Subcutaneous preadipocyte (primary cell): ENCODE results near the gene DHX58. TPM values are rescaled to one million over a fixed set of nuclear protein-coding genes. Genes with fewer than 3 reads are reported as not detected.

Experiments
- total RNA-seq: library from RNA; depleted of rRNA; stranded (reverse); fragments of >200 nt; gene quantifications from 2 replicates; pipeline ENCODE4 v1.2.3, GENCODE V29; 2012

Gene DHX58
- 4.5 and 7.0 TPM in 2 replicates for total RNA-seq

GRCh38 chr17:42112552-42113176, at the start of gene DHX58:
Gene DHX58 (minus strand): TSS chr17:42112714. CDS start chr17:42111892, 822 bp downstream.

GRCh38 chr17:42122371-42123303, 10.1 kb upstream of the DHX58 start, which contains the start of gene HSPB9:
Gene HSPB9 (plus strand): TSS chr17:42122804. CDS start chr17:42122851, 47 bp downstream.

DNA sequence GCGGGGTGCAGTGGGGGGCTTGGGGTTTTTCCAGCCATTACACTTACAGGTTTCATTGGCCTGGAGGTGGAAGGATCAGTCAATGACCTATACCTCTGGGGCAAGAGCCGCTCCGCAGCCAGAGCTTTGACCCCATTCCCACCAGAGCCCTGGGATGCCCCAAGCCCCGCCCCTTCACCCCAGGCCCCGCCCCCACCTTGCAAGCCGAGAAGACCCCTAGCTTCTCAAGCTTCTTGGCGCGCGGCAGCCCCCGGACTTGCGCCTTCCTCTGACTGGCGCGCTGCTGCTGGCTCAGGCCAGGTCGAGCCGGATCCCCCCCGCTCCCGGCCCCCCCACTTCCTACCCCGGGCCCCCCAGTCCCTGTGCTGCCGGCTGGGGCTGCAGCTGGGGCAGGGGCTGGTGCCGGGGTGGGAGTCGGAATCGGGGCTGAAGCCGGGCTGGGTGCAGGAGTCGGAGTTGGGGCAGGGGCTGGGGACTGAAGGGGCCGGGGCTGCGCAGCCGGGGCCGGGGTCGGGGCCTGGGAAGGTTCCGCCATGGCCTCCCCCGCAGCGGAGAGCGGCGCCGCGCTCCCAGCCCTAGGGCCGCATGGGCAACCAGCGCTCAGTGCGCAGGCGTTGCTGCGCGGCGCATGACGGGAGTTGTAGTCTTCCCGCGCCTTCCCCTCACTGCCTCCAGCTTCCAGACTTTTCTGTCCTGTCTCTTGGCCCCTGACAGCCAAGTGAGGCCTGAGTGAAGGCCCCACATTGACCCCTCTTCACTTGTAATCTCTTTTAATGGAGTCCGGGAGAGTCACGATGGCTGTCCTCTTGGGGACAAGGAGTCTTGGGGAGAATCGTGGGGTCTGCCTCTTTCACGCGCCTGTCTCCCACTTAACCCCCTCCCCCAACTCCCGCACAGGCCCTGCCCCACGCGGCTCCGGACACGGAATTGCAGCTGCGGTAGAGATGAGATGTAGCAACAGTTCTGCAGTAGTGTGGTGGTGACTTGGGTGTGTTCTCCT, 8.6 kb upstream of the DHX58 start, which contains the start of gene KAT2A:
Gene KAT2A (minus strand): TSS at position 598 of the 1,000 bp plus-strand sequence. CDS start 63 bp downstream, at position 535.

GRCh38 chr17:42097691-42098631, 14.6 kb downstream of the DHX58 start, which contains the start of gene ZNF385C:
Gene ZNF385C (minus strand): TSS chr17:42098473. CDS start chr17:42063056, 35,417 bp downstream.

Other genes starting within 250 kb of the DHX58 start
- 19.1 and 30.3 TPM in 2 replicates for gene KLHL11, start 247.3 kb downstream of the DHX58 start, total RNA-seq
- 233 and 404 TPM in 2 replicates for gene ACLY, start 193.8 kb downstream of the DHX58 start, total RNA-seq
- 0.37 and 0.59 TPM in 2 replicates for gene ODAD4, start 182.1 kb downstream of the DHX58 start, total RNA-seq
- gene CNP, start 145.9 kb downstream of the DHX58 start, total RNA-seq = 48.5 and 54.0 TPM in 2 replicates
- 64.3 and 78.8 TPM in 2 replicates for gene DNAJC7, start 95.3 kb downstream of the DHX58 start, total RNA-seq
- gene NKIRAS2, start 92.6 kb downstream of the DHX58 start, total RNA-seq = 19.5 and 26.0 TPM in 2 replicates
- gene C17orf113, start 62.1 kb downstream of the DHX58 start, total RNA-seq = under 0.01 and 0.37 TPM in 2 replicates
- gene ZNF385C, start 14.2 kb downstream of the DHX58 start, total RNA-seq = not detected in 2 replicates
- gene KAT2A, start 8.7 kb upstream of the DHX58 start, total RNA-seq = 13.6 and 15.6 TPM in 2 replicates
- not detected in 2 replicates for gene HSPB9, start 10.1 kb upstream of the DHX58 start, total RNA-seq
- 86.7 and 87.2 TPM in 2 replicates for gene RAB5C, start 42.3 kb upstream of the DHX58 start, total RNA-seq
- gene KCNH4, start 68.4 kb upstream of the DHX58 start, total RNA-seq = not detected in 2 replicates
- not detected in 2 replicates for gene HCRT, start 72.7 kb upstream of the DHX58 start, total RNA-seq
- 9.0 and 15.1 TPM in 2 replicates for gene GHDC, start 81.8 kb upstream of the DHX58 start, total RNA-seq
- 22.0 and 26.2 TPM in 2 replicates for gene STAT5B, start 163.7 kb upstream of the DHX58 start, total RNA-seq
- gene STAT5A, start 175.8 kb upstream of the DHX58 start, total RNA-seq = 9.6 and 19.1 TPM in 2 replicates